H9 (cell line): ENCODE data around the gene YAP1. TPM values are rescaled to one million over a fixed set of nuclear protein-coding genes. Genes with fewer than 3 reads are reported as not detected.

Source experiments
- DNase-seq: peaks from one replicate; pipeline ENCODE4 v3.0.0-alpha.2; 2017
- H2AFZ ChIP-seq: one replicate; pipeline ENCODE4 v1.6.1; 2013; ENCODE audit warnings: mild to moderate bottlenecking, low read length, control low read depth, moderate library complexity
- H2AK5ac ChIP-seq: 2 replicates; pipeline ENCODE4 v1.6.1; 2013; ENCODE audit warnings: low read length, control low read depth, mixed read lengths; ENCODE audit not compliant: insufficient read length
- H2BK120ac ChIP-seq: one replicate; pipeline ENCODE4 v1.6.1; 2013; ENCODE audit warnings: low read depth, mild to moderate bottlenecking, low read length, control low read depth, inconsistent platforms; ENCODE audit not compliant: poor library complexity, severe bottlenecking
- H2BK12ac ChIP-seq: 2 replicates; pipeline ENCODE4 v1.6.1; 2013; ENCODE audit warnings: low read length, control low read depth, mixed read lengths, low read depth; ENCODE audit not compliant: insufficient read length
- H2BK15ac ChIP-seq: 2 replicates; pipeline ENCODE4 v1.6.1; 2013; ENCODE audit warnings: low read depth, low read length, control low read depth
- H2BK20ac ChIP-seq: one replicate; pipeline ENCODE4 v1.6.1; 2013; ENCODE audit warnings: low read depth, mild to moderate bottlenecking, low read length, control low read depth, inconsistent platforms; ENCODE audit not compliant: poor library complexity, severe bottlenecking
- H2BK5ac ChIP-seq: 2 replicates; pipeline ENCODE4 v1.6.1; 2013; ENCODE audit warnings: low read length, control low read depth, mixed read lengths; ENCODE audit not compliant: insufficient read length
- H3K14ac ChIP-seq: 2 replicates; pipeline ENCODE4 v1.6.1; 2013; ENCODE audit warnings: low read length, control low read depth; ENCODE audit not compliant: insufficient read depth
- H3K18ac ChIP-seq: 2 replicates; pipeline ENCODE4 v1.6.1; 2013; ENCODE audit warnings: low read depth, mild to moderate bottlenecking, mixed read lengths, low read length, control low read depth; ENCODE audit not compliant: insufficient read length
- H3K23ac ChIP-seq: 2 replicates; pipeline ENCODE4 v1.6.1; 2013; ENCODE audit warnings: low read length, control low read depth, mixed read lengths, low read depth; ENCODE audit not compliant: insufficient read length
- H3K23me2 ChIP-seq: 2 replicates; pipeline ENCODE4 v1.6.1; 2013; ENCODE audit warnings: low read depth, mild to moderate bottlenecking, mixed read lengths, low read length, control low read depth; ENCODE audit not compliant: insufficient read length, poor library complexity, severe bottlenecking
- H3K27ac ChIP-seq: 2 replicates; pipeline ENCODE4 v1.5.1; 2013; ENCODE audit warnings: low read length, control low read depth, mixed read lengths, low read depth; ENCODE audit not compliant: insufficient read length
- H3K27me3 ChIP-seq: 2 replicates; pipeline ENCODE4 v1.6.1; 2013; ENCODE audit warnings: low read length, control low read depth, inconsistent platforms; ENCODE audit not compliant: insufficient read depth
- H3K4ac ChIP-seq: 2 replicates; pipeline ENCODE4 v1.6.1; 2013; ENCODE audit warnings: low read depth, mild to moderate bottlenecking, control low read depth, inconsistent platforms, low read length, moderate library complexity
- H3K4me1 ChIP-seq: 2 replicates; pipeline ENCODE4 v1.6.1; 2013; ENCODE audit warnings: low read length, control low read depth, inconsistent platforms; ENCODE audit not compliant: insufficient read depth
- H3K4me2 ChIP-seq: 2 replicates; pipeline ENCODE4 v1.6.1; 2013; ENCODE audit warnings: low read length, control low read depth, mixed read lengths; ENCODE audit not compliant: insufficient read length, insufficient read depth
- H3K56ac ChIP-seq: 2 replicates; pipeline ENCODE4 v1.6.1; 2013; ENCODE audit warnings: low read depth, mild to moderate bottlenecking, mixed read lengths, low read length, control low read depth; ENCODE audit not compliant: insufficient read length
- H3K79me1 ChIP-seq: 2 replicates; pipeline ENCODE4 v1.6.1; 2013; ENCODE audit warnings: low read depth, mild to moderate bottlenecking, moderate library complexity, low read length, control low read depth, inconsistent platforms; ENCODE audit not compliant: insufficient read depth, poor library complexity, severe bottlenecking
- H3K79me2 ChIP-seq: 2 replicates; pipeline ENCODE4 v1.6.1; 2013; ENCODE audit warnings: low read length, control low read depth, inconsistent platforms; ENCODE audit not compliant: insufficient read depth
- H3K9ac ChIP-seq: 2 replicates; pipeline ENCODE4 v1.6.1; 2013; ENCODE audit warnings: low read length, control low read depth, mixed read lengths; ENCODE audit not compliant: insufficient read length; ENCODE audit errors: extremely low read depth
- H3K9me3 ChIP-seq: one replicate; pipeline ENCODE4 v1.6.1; 2013; ENCODE audit warnings: low read depth, low read length, inconsistent platforms; ENCODE audit not compliant: control insufficient read depth
- H3T11ph ChIP-seq: one replicate; pipeline ENCODE4 v1.6.1; 2013; ENCODE audit warnings: mild to moderate bottlenecking, low read length, control low read depth, inconsistent platforms
- H4K20me1 ChIP-seq: one replicate; pipeline ENCODE4 v1.6.1; 2013; ENCODE audit not compliant: control insufficient read depth, insufficient read length, insufficient read depth
- H4K5ac ChIP-seq: 2 replicates; pipeline ENCODE4 v1.6.1; 2013; ENCODE audit warnings: low read depth, mild to moderate bottlenecking, mixed read lengths, low read length, control low read depth; ENCODE audit not compliant: insufficient read length
- H4K8ac ChIP-seq: replicated peaks from 2 replicates; pipeline ENCODE4 v1.6.1; 2013; ENCODE audit warnings: low read length, control low read depth, mixed read lengths, low read depth; ENCODE audit not compliant: insufficient read length
- H4K91ac ChIP-seq: 2 replicates; pipeline ENCODE4 v1.6.1; 2013; ENCODE audit warnings: low read depth, mild to moderate bottlenecking, moderate library complexity, mixed read lengths, low read length, control low read depth; ENCODE audit not compliant: insufficient read length
- H3K27ac Mint-ChIP-seq, 3 experiments: 2 replicates in 2 of 3; 3 replicates in 1 of 3; pipeline ENCODE4 v1.8.0; 2020 to 2021; ENCODE audit warnings: mixed read lengths in 3 of 3, mild to moderate bottlenecking in 1 of 3, moderate library complexity in 1 of 3
- H3K27me3 Mint-ChIP-seq: 2 replicates; pipeline ENCODE4 v1.8.0; 2021; ENCODE audit warnings: low read depth, mild to moderate bottlenecking, moderate library complexity, mixed read lengths
- H3K36me3 Mint-ChIP-seq, 3 experiments: 2 replicates in 2 of 3; 3 replicates in 1 of 3; pipeline ENCODE4 v1.8.0; 2020 to 2021; ENCODE audit warnings: low read depth in 3 of 3, mixed read lengths in 3 of 3; ENCODE audit not compliant: insufficient read depth in 1 of 3
- H3K4me1 Mint-ChIP-seq, 2 experiments: 2 replicates each; pipeline ENCODE4 v1.8.0; 2020; ENCODE audit warnings: mixed read lengths in 2 of 2
- H3K4me3 Mint-ChIP-seq, 2 experiments: 2 replicates in 1 of 2; 3 replicates in 1 of 2; pipeline ENCODE4 v1.8.0; 2020 to 2021; ENCODE audit warnings: mild to moderate bottlenecking in 2 of 2, mixed read lengths in 2 of 2, moderate library complexity in 1 of 2
- H3K9me3 Mint-ChIP-seq, 2 experiments: 2 replicates in 1 of 2; 3 replicates in 1 of 2; pipeline ENCODE4 v1.8.0; 2020; ENCODE audit warnings: mild to moderate bottlenecking in 2 of 2, mixed read lengths in 2 of 2, moderate library complexity in 1 of 2
- CTCF ChIP-seq: fragments of 200-600 bp; sonication (generic); conservative IDR thresholded peaks from 3 replicates; pipeline ENCODE4 v1.8.0; 2021; ENCODE audit warnings: antibody characterized with exemption, mild to moderate bottlenecking
- WGBS: extraction: QIAGEN DNeasy Blood & Tissue Kit; methylation state at CpG from one replicate; pipeline ENCODE4 v1.1.7; 2013; ENCODE audit warnings: missing lambda C conversion rate, low lambda C conversion rate, mixed read lengths; ENCODE audit not compliant: insufficient read length; ENCODE audit errors: extremely low coverage; 5-methylcytosine and 5-hydroxymethylcytosine counted together
- total RNA-seq: library from RNA; stranded (reverse); gene quantifications from 2 replicates; pipeline ENCODE4 v1.2.1, GENCODE V29; 2021

The YAP1 gene
- total RNA-seq, 1 experiment from 2014 or later, result 124 TPM

- Histone ChIP-seq H3K4me2 (no peak overlapping the region), H3K27ac (no peak overlapping the region)
Measured at GRCh38 chr11:102172127-102172848, 62.0 kb downstream of the YAP1 start.

More at GRCh38 chr11:102172127-102172848, 62.0 kb downstream of the YAP1 start:
- no CpG with 5 or more reads among the region's 6 CpGs for WGBS
- H3T11ph ChIP-seq, result no peak overlapping the region
- H3K56ac ChIP-seq, result no peak overlapping the region
- H4K8ac ChIP-seq, result no peak overlapping the region
- no peak overlapping the region for H3K4ac ChIP-seq
- no peak overlapping the region for H2AFZ ChIP-seq
- H3K14ac ChIP-seq, result no peak overlapping the region
- Mint-ChIP-seq H3K27ac (peak overlapping the region in 2 of 3 experiments; percentile 13 to 57; a peak in 2 of 7 replicates), H3K27me3 (no peaks in the 10 kb centered on the region), H3K36me3 (peaks cover 5 to 29% (median 17%) of the 10 kb centered on the region in 3 experiments; a peak in 5 of 7 replicates), H3K4me3 (no peak overlapping the region), H3K9me3 (no peaks in the 10 kb centered on the region), H3K4me1 (peaks cover 4 to 6% of the 10 kb centered on the region in 2 experiments)
- no peaks in the 10 kb centered on the region for H3K79me1 ChIP-seq
- no peak overlapping the region for H2AK5ac ChIP-seq
- H3K79me2 ChIP-seq, result no peaks in the 10 kb centered on the region
- H2BK20ac ChIP-seq, result no peak overlapping the region
- H3K27me3 ChIP-seq, result no peaks in the 10 kb centered on the region
- H4K20me1 ChIP-seq, result no peaks in the 10 kb centered on the region
- H2BK15ac ChIP-seq, result no peak overlapping the region
- no peak overlapping the region for H3K18ac ChIP-seq
- no peak overlapping the region for H2BK120ac ChIP-seq
- H3K23ac ChIP-seq, result no peak overlapping the region
- no peak overlapping the region for H3K9ac ChIP-seq
- H4K91ac ChIP-seq, result no peak overlapping the region
- H2BK5ac ChIP-seq, result no peak overlapping the region
- no peak overlapping the region for H2BK12ac ChIP-seq
- no peaks in the 10 kb centered on the region for H3K4me1 ChIP-seq
- H4K5ac ChIP-seq, result no peak overlapping the region
- DNase-seq, result no peak
- H3K23me2 ChIP-seq, result no peaks in the 10 kb centered on the region
- no peaks in the 10 kb centered on the region for H3K9me3 ChIP-seq
- TF ChIP-seq CTCF, result no peak
